Measurements from ENCODE around the gene TMTC1.

DNA sequence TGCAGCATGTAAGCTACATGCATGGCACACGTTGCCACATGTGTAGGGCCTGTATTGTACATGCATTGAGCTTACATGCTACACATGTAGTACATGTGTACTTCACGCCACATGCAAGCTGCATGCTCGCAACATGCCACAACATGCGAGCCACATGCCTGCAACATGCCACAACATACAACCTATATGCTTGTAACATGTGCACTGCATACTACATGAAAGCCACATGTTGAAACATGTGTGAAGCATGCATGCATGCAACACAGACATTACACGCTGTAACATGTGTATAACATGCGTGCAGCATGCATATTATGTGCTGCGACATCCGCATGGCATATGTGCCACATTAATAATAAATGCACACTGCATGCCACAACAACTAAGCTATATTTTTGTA lies 9.1 kb upstream of the TMTC1 start:
- TF ChIP-seq, protein P1, sequence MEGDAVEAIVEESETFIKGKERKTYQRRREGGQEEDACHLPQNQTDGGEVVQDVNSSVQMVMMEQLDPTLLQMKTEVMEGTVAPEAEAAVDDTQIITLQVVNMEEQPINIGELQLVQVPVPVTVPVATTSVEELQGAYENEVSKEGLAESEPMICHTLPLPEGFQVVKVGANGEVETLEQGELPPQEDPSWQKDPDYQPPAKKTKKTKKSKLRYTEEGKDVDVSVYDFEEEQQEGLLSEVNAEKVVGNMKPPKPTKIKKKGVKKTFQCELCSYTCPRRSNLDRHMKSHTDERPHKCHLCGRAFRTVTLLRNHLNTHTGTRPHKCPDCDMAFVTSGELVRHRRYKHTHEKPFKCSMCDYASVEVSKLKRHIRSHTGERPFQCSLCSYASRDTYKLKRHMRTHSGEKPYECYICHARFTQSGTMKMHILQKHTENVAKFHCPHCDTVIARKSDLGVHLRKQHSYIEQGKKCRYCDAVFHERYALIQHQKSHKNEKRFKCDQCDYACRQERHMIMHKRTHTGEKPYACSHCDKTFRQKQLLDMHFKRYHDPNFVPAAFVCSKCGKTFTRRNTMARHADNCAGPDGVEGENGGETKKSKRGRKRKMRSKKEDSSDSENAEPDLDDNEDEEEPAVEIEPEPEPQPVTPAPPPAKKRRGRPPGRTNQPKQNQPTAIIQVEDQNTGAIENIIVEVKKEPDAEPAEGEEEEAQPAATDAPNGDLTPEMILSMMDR (optimal IDR thresholded peaks at IDR 0.05 in 1 of 3, IDR thresholded peaks at IDR 0.05 in 1 of 3, conservative IDR thresholded peaks at IDR 0.05 in 1 of 3; ENCODE audit: extremely low read depth in 1 of 3, insufficient read depth in 2 of 3, low read length in 3 of 3) = no peak
- TF ChIP-seq EZH2 (IDR thresholded peaks at IDR 0.05; ENCODE audit: low read length) = no peak
